ENCODE measurements around the gene SRPK1. TPM values are rescaled to one million over a fixed set of nuclear protein-coding genes. Genes with fewer than 3 reads are reported as not detected.

Gene SRPK1
- total and polyA plus RNA-seq, 2 of the 13 experiments (the other 11 are each of a cell fraction or from before 2014, with no cell fraction given) = 56.4 to 142 TPM

DNA sequence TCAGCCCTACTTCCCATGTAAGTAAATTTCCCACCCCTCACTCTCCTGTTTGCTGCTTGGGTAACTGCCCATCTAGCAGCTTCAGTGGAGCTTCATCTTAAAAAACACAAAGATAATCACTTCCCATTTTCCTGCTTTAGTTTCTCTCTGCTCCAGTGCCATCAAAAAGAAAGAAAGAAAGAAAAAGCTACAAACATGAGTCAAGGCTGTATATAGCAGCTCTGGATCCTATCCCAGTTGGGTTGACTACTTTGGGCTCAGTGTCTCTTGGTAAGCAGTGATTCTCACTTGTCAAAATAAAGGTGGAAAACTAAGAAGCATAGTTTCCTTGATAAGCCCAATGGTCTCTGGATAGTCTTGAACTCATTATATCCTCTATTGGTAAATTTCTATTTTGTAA is 48.7 kb upstream of the SRPK1 start:
- Histone ChIP-seq H3K36me3 (replicated peaks in 1 of 2; ENCODE audit: control insufficient read depth in 1 of 2, insufficient read depth in 2 of 2, low read length in 2 of 2) (no peaks in the 10 kb centered on the region; a peak in 1 of 5 replicates), H3K27ac (ENCODE audit: extremely low read length, insufficient read depth, low read length) (no peak overlapping the region), H2AFZ (ENCODE audit: low read length) (no peak overlapping the region), H3K4me2 (ENCODE audit: low read depth, low read length) (no peak overlapping the region), H3K79me2 (ENCODE audit: insufficient read depth, low read length) (no peaks in the 10 kb centered on the region), H3K9me3 (ENCODE audit: low read length) (no peaks in the 10 kb centered on the region), H3K4me3 (replicated peaks in 1 of 3; ENCODE audit: insufficient read depth in 1 of 3, low read depth in 2 of 3, low read length in 3 of 3) (no peak overlapping the region), H3K4me1 (ENCODE audit: insufficient read depth, low read length) (peaks cover 51% of the 10 kb centered on the region), H3K9ac (ENCODE audit: insufficient read depth, low read depth, low read length) (no peak overlapping the region), H3K27me3 (ENCODE audit: control insufficient read depth in 1 of 2, insufficient read depth in 2 of 2, low read length in 2 of 2) (no peaks in the 10 kb centered on the region), H4K20me1 (ENCODE audit: insufficient read depth, low read length) (no peaks in the 10 kb centered on the region)
- BruUV-seq (replicated peaks) = no TSS peak
- DNase-seq (ENCODE audit: low spot score) (no peak), ATAC-seq (no peak), FAIRE-seq (no peak)
- no peak for TF ChIP-seq SMAD1 (CRISPR knock-in tag; IDR thresholded peaks at IDR 0.05; ENCODE audit: borderline replicate concordance, low read depth)
- no peak for TF ChIP-seq ZNF232 (CRISPR knock-in tag; IDR thresholded peaks at IDR 0.05; ENCODE audit: borderline replicate concordance)
- TF ChIP-seq HDAC6 (IDR thresholded peaks at IDR 0.05; ENCODE audit: low read depth, low read length) = no peak
- TF ChIP-seq ZNF138 (CRISPR knock-in tag; IDR thresholded peaks at IDR 0.05; ENCODE audit: low read depth) = no peak
- TF ChIP-seq REL (CRISPR knock-in tag; conservative IDR thresholded peaks at IDR 0.05) = no peak
- no peak for TF ChIP-seq SUZ12 (IDR thresholded peaks at IDR 0.05; ENCODE audit: low read depth, low read length)
- TF ChIP-seq ZKSCAN8 (CRISPR knock-in tag; IDR thresholded peaks at IDR 0.05; ENCODE audit: borderline replicate concordance) = no peak
- CTCF ChIA-PET (ENCODE audit: low intra/inter-chr PET ratio, low total read pairs) = no interaction called here
- intact Hi-C loops (cut with micrococcal nuclease; ENCODE audit: unreplicated experiment) (no loop called here), in situ Hi-C loops (cut with HindIII; ENCODE audit: extremely low pct_ligation_motif_present, low pct_unique_long_range_greater_than_20kb) (no loop called here)
- POLR2A ChIA-PET = no interaction called here

DNA sequence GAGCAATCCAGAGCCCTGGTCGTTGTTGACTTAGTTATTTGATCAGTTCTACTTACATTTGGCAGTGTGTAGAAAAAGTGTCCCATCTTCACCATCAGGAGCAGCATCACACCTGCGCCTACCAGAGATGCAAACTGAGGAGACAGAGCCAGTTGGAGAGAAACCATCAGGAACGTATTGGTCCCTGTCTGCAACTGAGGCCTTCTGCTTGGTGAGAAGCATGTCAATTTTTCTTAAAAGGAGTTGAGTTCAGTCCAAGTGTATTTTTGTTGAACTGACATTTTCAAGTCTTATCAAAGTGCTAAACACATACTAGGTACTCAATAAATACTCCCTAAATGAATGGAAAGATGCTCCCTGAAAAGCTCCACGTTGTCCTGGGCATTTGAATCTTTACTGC is 47.9 kb upstream of the SRPK1 start:
- no peak overlapping the region for H3K27ac ChIP-seq (ENCODE audit: extremely low read length, insufficient read depth, low read length)
- in situ Hi-C loops (cut with HindIII; ENCODE audit: extremely low pct_ligation_motif_present, low pct_unique_long_range_greater_than_20kb) (no loop called here), intact Hi-C loops (cut with micrococcal nuclease; ENCODE audit: unreplicated experiment) (no loop called here)
- H4K20me1 ChIP-seq (ENCODE audit: insufficient read depth, low read length) = no peaks in the 10 kb centered on the region
- H3K79me2 ChIP-seq (ENCODE audit: insufficient read depth, low read length) = no peaks in the 10 kb centered on the region
- no TSS peak for BruUV-seq (replicated peaks)
- H3K36me3 ChIP-seq (replicated peaks in 1 of 2; ENCODE audit: control insufficient read depth in 1 of 2, insufficient read depth in 2 of 2, low read length in 2 of 2) = no peaks in the 10 kb centered on the region; a peak in 1 of 5 replicates
- H3K9me3 ChIP-seq (ENCODE audit: low read length) = no peaks in the 10 kb centered on the region
- no peak overlapping the region for H3K4me2 ChIP-seq (ENCODE audit: low read depth, low read length)
- no peak overlapping the region for H3K9ac ChIP-seq (ENCODE audit: insufficient read depth, low read depth, low read length)
- ChIA-PET POLR2A (no interaction called here), CTCF (ENCODE audit: low intra/inter-chr PET ratio, low total read pairs) (no interaction called here)
- no peaks in the 10 kb centered on the region for H3K27me3 ChIP-seq (ENCODE audit: control insufficient read depth in 1 of 2, insufficient read depth in 2 of 2, low read length in 2 of 2)
- no peak overlapping the region for H2AFZ ChIP-seq (ENCODE audit: low read length)
- WGBS (ENCODE audit: low lambda C conversion rate) = 59% methylated on average over 4 of the region's 4 CpGs
- no peak overlapping the region for H3K4me3 ChIP-seq (replicated peaks in 1 of 3; ENCODE audit: insufficient read depth in 1 of 3, low read depth in 2 of 3, low read length in 3 of 3)
- no peak for ATAC-seq
- no peak for DNase-seq (ENCODE audit: low spot score)
- FAIRE-seq = no peak
- H3K4me1 ChIP-seq (ENCODE audit: insufficient read depth, low read length) = peaks cover 51% of the 10 kb centered on the region
- TF ChIP-seq NCOA1 (CRISPR knock-in tag; IDR thresholded peaks at IDR 0.05) = no peak
- TF ChIP-seq FOSL1 (CRISPR knock-in tag; IDR thresholded peaks at IDR 0.05; ENCODE audit: borderline replicate concordance) = no peak
- no peak for TF ChIP-seq ZNF333 (CRISPR knock-in tag; IDR thresholded peaks at IDR 0.05; ENCODE audit: borderline replicate concordance)
- TF ChIP-seq, protein P1, sequence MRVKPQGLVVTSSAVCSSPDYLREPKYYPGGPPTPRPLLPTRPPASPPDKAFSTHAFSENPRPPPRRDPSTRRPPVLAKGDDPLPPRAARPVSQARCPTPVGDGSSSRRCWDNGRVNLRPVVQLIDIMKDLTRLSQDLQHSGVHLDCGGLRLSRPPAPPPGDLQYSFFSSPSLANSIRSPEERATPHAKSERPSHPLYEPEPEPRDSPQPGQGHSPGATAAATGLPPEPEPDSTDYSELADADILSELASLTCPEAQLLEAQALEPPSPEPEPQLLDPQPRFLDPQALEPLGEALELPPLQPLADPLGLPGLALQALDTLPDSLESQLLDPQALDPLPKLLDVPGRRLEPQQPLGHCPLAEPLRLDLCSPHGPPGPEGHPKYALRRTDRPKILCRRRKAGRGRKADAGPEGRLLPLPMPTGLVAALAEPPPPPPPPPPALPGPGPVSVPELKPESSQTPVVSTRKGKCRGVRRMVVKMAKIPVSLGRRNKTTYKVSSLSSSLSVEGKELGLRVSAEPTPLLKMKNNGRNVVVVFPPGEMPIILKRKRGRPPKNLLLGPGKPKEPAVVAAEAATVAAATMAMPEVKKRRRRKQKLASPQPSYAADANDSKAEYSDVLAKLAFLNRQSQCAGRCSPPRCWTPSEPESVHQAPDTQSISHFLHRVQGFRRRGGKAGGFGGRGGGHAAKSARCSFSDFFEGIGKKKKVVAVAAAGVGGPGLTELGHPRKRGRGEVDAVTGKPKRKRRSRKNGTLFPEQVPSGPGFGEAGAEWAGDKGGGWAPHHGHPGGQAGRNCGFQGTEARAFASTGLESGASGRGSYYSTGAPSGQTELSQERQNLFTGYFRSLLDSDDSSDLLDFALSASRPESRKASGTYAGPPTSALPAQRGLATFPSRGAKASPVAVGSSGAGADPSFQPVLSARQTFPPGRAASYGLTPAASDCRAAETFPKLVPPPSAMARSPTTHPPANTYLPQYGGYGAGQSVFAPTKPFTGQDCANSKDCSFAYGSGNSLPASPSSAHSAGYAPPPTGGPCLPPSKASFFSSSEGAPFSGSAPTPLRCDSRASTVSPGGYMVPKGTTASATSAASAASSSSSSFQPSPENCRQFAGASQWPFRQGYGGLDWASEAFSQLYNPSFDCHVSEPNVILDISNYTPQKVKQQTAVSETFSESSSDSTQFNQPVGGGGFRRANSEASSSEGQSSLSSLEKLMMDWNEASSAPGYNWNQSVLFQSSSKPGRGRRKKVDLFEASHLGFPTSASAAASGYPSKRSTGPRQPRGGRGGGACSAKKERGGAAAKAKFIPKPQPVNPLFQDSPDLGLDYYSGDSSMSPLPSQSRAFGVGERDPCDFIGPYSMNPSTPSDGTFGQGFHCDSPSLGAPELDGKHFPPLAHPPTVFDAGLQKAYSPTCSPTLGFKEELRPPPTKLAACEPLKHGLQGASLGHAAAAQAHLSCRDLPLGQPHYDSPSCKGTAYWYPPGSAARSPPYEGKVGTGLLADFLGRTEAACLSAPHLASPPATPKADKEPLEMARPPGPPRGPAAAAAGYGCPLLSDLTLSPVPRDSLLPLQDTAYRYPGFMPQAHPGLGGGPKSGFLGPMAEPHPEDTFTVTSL (CRISPR knock-in tag; IDR thresholded peaks at IDR 0.05; ENCODE audit: borderline replicate concordance) = no peak
- TF ChIP-seq, protein P2, sequence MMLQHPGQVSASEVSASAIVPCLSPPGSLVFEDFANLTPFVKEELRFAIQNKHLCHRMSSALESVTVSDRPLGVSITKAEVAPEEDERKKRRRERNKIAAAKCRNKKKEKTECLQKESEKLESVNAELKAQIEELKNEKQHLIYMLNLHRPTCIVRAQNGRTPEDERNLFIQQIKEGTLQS (CRISPR knock-in tag; IDR thresholded peaks at IDR 0.05) = no peak
- TF ChIP-seq GPN1 (CRISPR knock-in tag; IDR thresholded peaks at IDR 0.05; ENCODE audit: borderline replicate concordance) = no peak
- TF ChIP-seq NFRKB (IDR thresholded peaks at IDR 0.05) = no peak
- TF ChIP-seq ZFP62 (CRISPR knock-in tag; IDR thresholded peaks at IDR 0.05) = no peak
- TF ChIP-seq ZFP1 (CRISPR knock-in tag; IDR thresholded peaks at IDR 0.05) = no peak
- TF ChIP-seq ZNF792 (CRISPR knock-in tag; IDR thresholded peaks at IDR 0.05) = no peak

All from HepG2 (cell line).